Esophagus squamous epithelium (tissue), 5 donors: ENCODE measurements around the gene LEF1. TPM values are rescaled to one million over a fixed set of nuclear protein-coding genes. Genes with fewer than 3 reads are reported as not detected.

Experiments
- DNase-seq: peaks from one replicate; lab custom pipeline; 2025; lab: John Stamatoyannopoulos, UW
- H3K27ac ChIP-seq, 4 donors: fragments of 200-600 bp; sonication (generic); one replicate each; pipeline ENCODE4 v1.5.1; 2016 to 2019; ENCODE audit warnings: mild to moderate bottlenecking in 1 of 4
- H3K27me3 ChIP-seq, 4 donors: fragments of 200-600 bp; sonication (generic); 1 replicate in 3 of 4; 2 replicates in 1 of 4; pipeline versions ENCODE4 v1.5.1 to v1.6.0; 2017 to 2021; ENCODE audit warnings: antibody characterized with exemption in 1 of 4
- H3K36me3 ChIP-seq, 3 donors: fragments of 200-600 bp; sonication (generic); one replicate each; pipeline ENCODE4 v1.5.1; 2016 to 2019
- H3K4me1 ChIP-seq, 3 donors: fragments of 200-600 bp; sonication (generic); one replicate each; pipeline ENCODE4 v1.5.1; 2017 to 2019
- H3K4me3 ChIP-seq, 4 donors: fragments of 200-600 bp; sonication (generic); 1 replicate in 3 of 4; 2 replicates in 1 of 4; pipeline ENCODE4 v1.5.1; 2016 to 2019; ENCODE audit warnings: mild to moderate bottlenecking in 2 of 4, moderate library complexity in 1 of 4
- H3K9me3 ChIP-seq, 3 donors: fragments of 200-600 bp; sonication (generic); one replicate each; pipeline ENCODE4 v1.5.1; 2016 to 2019
- CTCF ChIP-seq, 6 experiments: fragments of 450-650 bp in 4 of 6; fragments of 200-600 bp in 2 of 6; sonication (generic) in 2 of 6; IDR thresholded peaks; one replicate each; pipeline ENCODE4 v1.5.1; 2016 to 2019; ENCODE audit warnings: antibody characterized with exemption in 6 of 6, mild to moderate bottlenecking in 4 of 6, moderate library complexity in 4 of 6
- POLR2A ChIP-seq, 4 donors: fragments of 450-650 bp; IDR thresholded peaks; one replicate each; pipeline ENCODE4 v1.6.1; 2017; ENCODE audit warnings: antibody characterized with exemption in 4 of 4, mild to moderate bottlenecking in 4 of 4, moderate library complexity in 3 of 4
- WGBS, 2 donors: methylation state at CpG; one replicate each; pipeline ENCODE4 v1.1.5; 2018; 5-methylcytosine and 5-hydroxymethylcytosine counted together
- intact Hi-C: fragments of 100-400 bp; cut with DNase I; formaldehyde crosslinking; loops from one replicate; pipeline ENCODE4 v1.15.0; 2022
- total RNA-seq, 4 donors: library from RNA; depleted of rRNA; stranded (reverse); fragments of >200 nt; gene quantifications; one replicate each; pipeline ENCODE4 v1.1.0, GENCODE V29; 2016
- donor health status: DM: yes; HTN: yes; CAD: no.

LEF1 gene
- total RNA-seq, 4 donors from 2014 or later = 8.0 to 13.9 (median 10.1) TPM

DNA sequence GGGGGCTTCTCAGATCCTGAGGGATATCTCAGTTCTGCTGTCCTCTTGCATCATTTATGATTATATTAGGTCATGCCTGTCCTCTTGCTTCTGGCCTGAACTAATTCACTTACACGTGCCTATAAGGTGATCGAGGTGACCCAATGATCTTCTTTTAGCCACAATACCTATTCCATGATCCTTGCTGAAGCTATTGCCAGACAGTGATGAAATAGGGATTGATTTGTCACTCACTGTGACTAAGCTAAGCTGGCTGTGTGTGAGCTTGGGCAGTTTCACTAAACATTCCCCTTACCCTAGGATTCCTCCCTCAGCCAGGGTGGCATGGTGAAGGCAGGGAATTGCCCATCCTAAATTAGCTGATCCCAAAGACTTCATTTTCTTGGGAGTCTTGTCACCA, 160.0 kb downstream of the LEF1 start:
- TF ChIP-seq CTCF (IDR thresholded peaks at IDR 0.05) (no peak), POLR2A (IDR thresholded peaks at IDR 0.05) (no peak)
- 36 to 54% methylated on average over 2 of the region's 2 CpGs for WGBS, 2 donors
- intact Hi-C loops = no loop called here
- Histone ChIP-seq H3K9me3 (no peaks in the 10 kb centered on the region), H3K27ac (no peak overlapping the region), H3K27me3 (no peaks in the 10 kb centered on the region), H3K36me3 (peaks cover 0 to 33% (median 0%) of the 10 kb centered on the region in 3 donors), H3K4me1 (peaks cover 0 to 28% (median 0%) of the 10 kb centered on the region in 3 donors), H3K4me3 (no peak overlapping the region)
- no peak for DNase-seq

DNA sequence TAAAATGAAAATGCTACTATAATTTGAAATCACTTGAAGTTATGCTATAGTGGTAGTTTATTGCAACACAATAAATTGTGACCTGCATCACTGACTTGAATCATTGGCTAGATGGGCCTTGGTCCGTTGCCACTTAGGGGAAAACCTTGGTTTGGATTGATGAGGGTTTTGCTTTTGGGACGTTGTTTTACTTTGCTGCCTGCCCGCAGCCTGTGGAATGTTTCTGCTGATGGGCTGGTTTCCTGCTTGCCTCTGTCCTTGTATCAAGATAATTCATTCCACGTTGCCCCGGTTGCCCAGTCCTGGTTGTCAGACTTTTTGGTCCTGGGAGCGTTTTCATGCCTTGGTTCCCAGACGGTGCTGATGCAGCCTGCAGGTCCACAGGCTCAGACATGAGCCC, 160.7 kb downstream of the LEF1 start:
- H3K4me1 ChIP-seq = peaks cover 0 to 28% (median 0%) of the 10 kb centered on the region in 3 donors
- H3K9me3 ChIP-seq = no peaks in the 10 kb centered on the region
- no peak overlapping the region for H3K4me3 ChIP-seq
- H3K36me3 ChIP-seq = peaks cover 0 to 25% (median 0%) of the 10 kb centered on the region in 3 donors
- no peaks in the 10 kb centered on the region for H3K27me3 ChIP-seq
- DNase-seq = no peak
- TF ChIP-seq POLR2A (IDR thresholded peaks at IDR 0.05) (no peak), CTCF (IDR thresholded peaks at IDR 0.05) (no peak)
- intact Hi-C loops = no loop called here
- no peak overlapping the region for H3K27ac ChIP-seq
- WGBS, 2 donors = 87 to 93% methylated on average over 7 of the region's 7 CpGs

DNA sequence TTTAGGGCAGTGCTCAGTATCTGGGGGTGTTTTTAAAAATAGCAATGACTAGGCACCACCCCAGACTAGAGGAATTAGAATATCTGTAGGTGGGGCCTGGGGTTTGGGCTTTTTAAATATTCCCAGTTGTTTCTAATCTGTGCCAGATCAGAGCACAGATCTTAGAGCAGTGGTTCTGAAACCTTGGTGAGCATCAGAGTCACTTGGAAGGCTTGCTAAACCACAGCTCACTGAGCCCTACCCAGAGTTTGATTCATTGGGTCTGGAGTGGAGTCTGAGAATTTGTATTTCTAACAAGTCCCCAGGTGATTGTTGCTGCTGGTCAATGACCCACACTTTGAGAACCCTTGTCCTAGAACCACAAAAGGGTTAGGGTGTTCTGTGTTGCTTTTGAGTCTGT, 162.4 kb downstream of the LEF1 start:
- peaks cover 0 to 28% (median 0%) of the 10 kb centered on the region in 3 donors for H3K4me1 ChIP-seq
- no peak for DNase-seq
- intact Hi-C loops = no loop called here
- no peaks in the 10 kb centered on the region for H3K9me3 ChIP-seq
- H3K27me3 ChIP-seq = no peaks in the 10 kb centered on the region
- H3K4me3 ChIP-seq = no peak overlapping the region
- TF ChIP-seq POLR2A (IDR thresholded peaks at IDR 0.05) (no peak), CTCF (IDR thresholded peaks at IDR 0.05) (no peak)
- peaks cover 0 to 11% (median 0%) of the 10 kb centered on the region in 3 donors for H3K36me3 ChIP-seq
- H3K27ac ChIP-seq = no peak overlapping the region

GRCh38 chr4:108005807-108006206, 162.9 kb downstream of the LEF1 start:
- Histone ChIP-seq H3K36me3 (peaks cover 0 to 6% (median 0%) of the 10 kb centered on the region in 3 donors), H3K4me3 (no peak overlapping the region), H3K9me3 (no peaks in the 10 kb centered on the region), H3K4me1 (peaks cover 0 to 28% (median 0%) of the 10 kb centered on the region in 3 donors), H3K27me3 (no peaks in the 10 kb centered on the region), H3K27ac (no peak overlapping the region)
- TF ChIP-seq POLR2A (IDR thresholded peaks at IDR 0.05) (no peak), CTCF (IDR thresholded peaks at IDR 0.05) (no peak)
- intact Hi-C loops = no loop called here
- DNase-seq = no peak
- WGBS, 2 donors = 90 to 93% methylated on average over 1 of the region's 1 CpG

DNA sequence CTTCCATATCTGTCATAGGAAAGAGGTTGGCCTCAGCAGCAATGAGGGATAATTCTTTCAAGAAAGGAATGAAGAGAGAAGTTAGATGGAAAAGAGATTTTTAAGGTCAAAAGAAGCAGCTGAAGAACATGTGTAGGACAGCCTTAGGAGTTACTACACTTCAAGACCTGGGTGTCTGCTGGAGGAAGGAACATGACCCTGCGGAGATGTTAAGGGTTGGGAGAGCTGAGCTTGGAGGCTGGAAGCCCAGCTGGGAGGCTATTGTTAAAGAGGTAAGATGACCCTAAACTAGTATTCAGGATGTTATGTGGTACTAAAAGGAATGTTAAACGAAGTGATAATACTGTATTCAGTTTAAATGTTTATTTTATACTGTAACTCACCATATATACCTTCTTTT, 164.1 kb downstream of the LEF1 start:
- intact Hi-C loops = no loop called here
- no peak for TF ChIP-seq POLR2A (IDR thresholded peaks at IDR 0.05)
- TF ChIP-seq CTCF (IDR thresholded peaks at IDR 0.05) = no peak

More for the DNA sequence above, 164.1 kb downstream of the LEF1 start:
- no peak for DNase-seq
- H3K27ac ChIP-seq = no peak overlapping the region
- H3K4me1 ChIP-seq = peaks cover 0 to 28% (median 0%) of the 10 kb centered on the region in 3 donors
- no peaks in the 10 kb centered on the region for H3K27me3 ChIP-seq
- no peaks in the 10 kb centered on the region for H3K9me3 ChIP-seq
- H3K4me3 ChIP-seq = no peak overlapping the region
- WGBS, 2 donors = 85 to 87% methylated on average over 2 of the region's 2 CpGs
- H3K36me3 ChIP-seq = no peaks in the 10 kb centered on the region
